Stimulated activated CD4-positive, alpha-beta T cell treated with anti-CD3 and anti-CD28 coated beads, Interleukin-15, amount 100 ng/mL, for 48 hours (primary cell): ENCODE data around the gene PDCD11.
"Not testable (repeated sequence)": the region's sequence is repeated elsewhere in the genome, so short reads cannot be mapped to it uniquely, and the experiment has no call there.

Experiments used
- DNase-seq, 2 donors: peaks; one replicate each; pipeline ENCODE4 v3.0.0-alpha.2; 2020; ENCODE audit warnings: low read depth in 2 of 2

Gene PDCD11

DNA sequence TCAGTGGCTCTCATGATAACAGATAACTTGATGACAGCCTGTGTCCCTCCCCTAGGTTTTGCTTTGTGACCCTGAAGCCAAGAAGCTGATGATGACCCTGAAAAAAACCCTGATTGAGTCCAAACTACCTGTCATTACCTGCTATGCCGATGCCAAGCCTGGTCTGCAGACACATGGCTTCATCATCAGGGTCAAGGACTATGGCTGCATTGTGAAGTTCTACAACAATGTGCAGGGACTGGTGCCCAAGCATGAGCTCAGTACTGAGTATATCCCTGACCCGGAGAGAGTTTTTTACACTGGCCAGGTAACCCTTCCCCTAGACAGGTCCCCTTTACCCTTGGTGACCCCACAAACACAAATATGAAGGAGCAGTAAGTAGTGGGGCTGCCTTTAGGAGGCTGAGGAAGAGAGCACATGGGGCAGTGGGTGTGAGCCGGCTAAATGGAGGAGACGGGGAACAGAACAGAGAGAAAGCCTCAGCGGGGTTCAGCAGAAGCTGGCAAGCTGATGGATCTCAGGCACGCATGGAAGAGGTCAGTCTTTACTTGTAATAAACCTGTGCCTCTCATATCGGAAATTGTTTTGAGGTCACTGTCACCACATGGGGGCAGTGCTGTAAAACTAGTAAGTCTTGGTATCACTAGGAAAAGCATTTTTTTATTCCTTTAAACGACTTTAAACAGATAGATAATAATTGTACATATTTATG is 20.2 kb downstream of the PDCD11 start:
- peak in 1 of 2 donors; percentile 27 for DNase-seq

GRCh38 chr10:103417148-103417469 is 20.7 kb downstream of the PDCD11 start:
- DNase-seq, result not testable (repeated sequence)

- DNase-seq, result no peak
Observed at GRCh38 chr10:103417601-103418000, 21.2 kb downstream of the PDCD11 start.

DNA sequence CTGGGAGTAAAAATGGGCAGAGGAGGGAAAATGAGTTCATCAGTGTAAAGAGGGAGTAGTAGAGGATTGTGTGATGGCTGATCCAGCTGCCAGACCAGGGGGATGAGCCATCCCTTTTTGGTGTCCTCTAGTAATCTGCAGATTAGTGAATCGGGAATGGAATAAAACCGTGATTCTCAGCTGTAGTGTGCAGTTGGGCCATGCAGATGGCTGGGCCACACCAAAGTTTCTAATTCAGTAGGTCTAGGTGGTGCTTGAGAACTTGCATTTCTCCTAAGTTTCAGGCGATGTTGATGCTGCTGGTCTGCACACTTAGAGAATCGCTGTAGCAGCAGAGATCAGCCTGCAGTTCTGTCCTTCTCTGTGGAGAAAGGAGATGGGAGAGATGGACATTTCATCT is 22.7 kb downstream of the PDCD11 start:
- DNase-seq, result no peak

GRCh38 chr10:103423748-103424147 is 27.3 kb downstream of the PDCD11 start:
- DNase-seq, result no peak

DNA sequence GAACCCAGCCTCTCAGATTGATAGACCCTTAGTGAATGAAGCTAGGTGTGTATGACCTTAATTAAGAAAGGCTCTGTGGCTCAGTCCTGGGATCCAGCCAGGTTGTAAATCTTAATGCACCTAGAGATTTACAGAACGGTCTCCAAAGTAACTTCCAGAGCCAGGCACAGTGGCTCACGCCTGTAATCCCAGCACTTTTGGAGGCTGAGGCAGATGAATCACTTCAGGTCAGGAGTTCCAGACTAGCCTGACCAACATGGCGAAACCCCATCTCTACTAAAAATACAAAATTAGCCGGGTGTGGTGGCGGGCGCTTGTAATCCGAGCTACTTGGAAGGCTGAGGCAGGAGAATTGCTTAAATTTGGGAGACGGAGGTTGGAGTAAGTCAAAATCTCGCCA is 31.4 kb downstream of the PDCD11 start:
- DNase-seq, result no peak

DNA sequence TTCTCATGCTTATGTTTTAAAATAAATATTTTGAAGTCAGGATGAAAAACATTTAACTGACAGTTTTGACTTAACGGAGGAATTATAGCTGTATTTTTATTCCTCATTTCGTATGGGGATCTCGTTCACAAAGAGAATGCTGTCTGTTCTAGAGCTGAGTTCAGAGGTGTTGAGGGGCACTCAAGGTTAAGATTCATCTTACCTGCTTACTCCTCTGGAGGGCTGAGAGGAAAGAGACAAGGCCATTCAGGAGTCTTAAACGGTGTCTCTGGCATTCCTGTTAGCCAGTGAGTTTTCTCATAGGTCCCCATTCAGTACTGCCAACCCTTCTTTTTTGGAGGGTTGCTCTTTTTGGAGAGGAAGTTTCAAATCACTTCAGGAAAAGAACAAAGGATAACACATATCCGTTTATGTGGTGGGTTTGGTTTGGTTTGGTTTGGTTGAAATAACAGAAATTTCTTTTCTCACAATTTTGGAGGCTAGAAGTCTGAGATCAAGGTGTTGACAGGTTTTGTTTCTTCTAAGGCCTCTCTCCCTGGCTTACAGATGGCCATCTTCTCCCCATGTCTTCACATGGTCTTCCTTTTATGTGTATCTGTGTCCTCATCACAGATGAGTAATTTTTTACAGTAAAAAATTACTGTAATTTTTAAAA is 32.7 kb downstream of the PDCD11 start:
- no peak for DNase-seq

DNA sequence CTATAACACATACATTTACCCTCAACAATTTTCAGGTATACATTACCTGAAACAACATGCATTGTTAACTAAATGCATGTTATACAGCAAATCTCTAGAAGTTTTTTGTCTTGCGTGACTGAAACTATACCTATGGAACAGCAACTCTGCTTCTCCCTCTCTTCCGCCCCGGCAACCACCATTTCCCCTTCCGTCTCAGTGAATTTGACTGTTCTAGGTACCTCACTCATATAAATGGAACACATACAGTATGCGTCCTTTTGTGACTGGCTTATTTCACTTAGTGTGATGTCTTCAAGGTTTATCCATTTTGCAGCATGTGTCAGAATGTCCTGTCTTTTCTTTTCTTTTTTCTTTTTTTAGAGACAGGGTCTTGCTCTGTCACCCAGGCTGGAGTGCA is 33.2 kb downstream of the PDCD11 start:
- DNase-seq, result no peak

DNA sequence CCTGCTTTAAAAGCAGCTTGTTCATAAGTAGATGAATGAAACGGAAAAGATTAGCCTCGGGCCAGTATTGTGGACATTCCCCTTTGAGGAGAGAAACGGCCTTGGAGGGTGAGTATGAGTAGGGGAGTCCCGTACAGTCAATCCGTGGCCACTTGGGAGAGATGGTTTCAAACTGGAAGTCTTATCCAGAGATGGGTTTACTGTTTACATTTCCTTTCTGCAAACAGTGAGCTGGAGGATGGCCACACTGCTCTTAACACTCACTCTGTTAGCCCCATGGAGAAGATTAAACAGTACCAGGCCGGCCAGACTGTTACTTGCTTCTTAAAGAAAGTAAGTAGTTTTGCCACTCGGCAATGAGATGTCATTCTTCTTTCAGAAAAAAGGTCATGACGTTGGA is 35.5 kb downstream of the PDCD11 start:
- DNase-seq, result no peak

DNA sequence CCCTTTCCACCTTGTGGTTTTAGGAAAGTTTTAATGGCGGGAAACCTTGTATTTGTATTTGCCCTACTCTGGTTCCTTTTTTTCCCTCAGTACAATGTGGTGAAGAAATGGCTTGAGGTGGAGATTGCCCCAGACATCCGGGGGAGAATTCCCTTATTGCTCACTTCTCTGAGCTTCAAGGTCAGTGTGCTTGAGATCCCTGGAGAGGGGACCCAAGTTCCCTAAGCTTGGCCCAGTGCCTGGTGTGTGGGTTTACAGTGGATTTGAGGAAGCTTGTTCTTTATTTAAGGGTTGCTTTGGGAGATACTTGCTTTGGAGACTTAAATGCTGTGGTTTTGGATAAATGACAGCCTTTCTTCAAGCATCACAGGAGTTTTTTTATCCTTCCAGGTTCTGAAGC is 37.4 kb downstream of the PDCD11 start:
- no peak for DNase-seq

DNA sequence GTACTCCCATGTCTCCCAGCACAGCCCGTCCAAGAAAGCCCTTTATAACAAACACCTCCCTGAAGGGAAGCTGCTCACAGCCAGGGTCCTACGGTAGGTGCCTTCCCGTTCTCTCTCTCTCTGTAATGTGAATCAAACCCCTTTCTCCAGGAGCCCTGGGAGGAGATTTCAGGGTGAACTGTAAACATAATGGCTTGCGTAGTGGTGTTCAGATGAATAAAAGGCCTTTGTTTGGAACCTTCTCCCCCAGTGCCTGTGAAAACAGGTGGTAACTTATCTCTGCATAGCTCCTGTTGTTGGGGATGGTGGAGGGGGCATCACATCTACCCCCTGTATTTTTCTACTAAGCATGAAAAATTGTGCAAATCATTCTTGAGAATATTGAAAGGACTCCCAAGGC is 43.4 kb downstream of the PDCD11 start:
- no peak for DNase-seq

GRCh38 chr10:103440416-103440815 is 44.0 kb downstream of the PDCD11 start:
- no peak for DNase-seq

DNA sequence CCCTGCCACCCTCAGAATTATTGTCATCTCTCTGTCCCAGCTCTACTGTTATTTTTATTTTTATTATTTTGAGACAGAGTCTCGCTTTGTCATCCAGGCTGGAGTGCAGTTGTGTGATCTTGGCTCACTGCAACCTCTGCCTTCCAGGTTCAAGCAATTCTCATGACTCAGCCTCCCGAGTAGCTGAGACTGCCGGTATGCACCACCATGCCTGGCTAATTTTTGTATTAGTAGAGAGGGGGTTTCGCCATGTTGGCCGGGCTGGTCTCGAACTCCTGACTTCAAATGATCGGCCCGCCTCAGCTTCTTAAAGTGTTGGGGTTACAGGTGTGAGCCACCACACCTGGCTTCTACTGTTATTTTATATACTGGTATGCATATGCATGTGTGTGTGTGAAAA is 44.8 kb downstream of the PDCD11 start:
- DNase-seq, result no peak

GRCh38 chr10:103441611-103442010 is 45.2 kb downstream of the PDCD11 start:
- DNase-seq, result no peak

- DNase-seq, result no peak
Observed at GRCh38 chr10:103442031-103442461, 45.6 kb downstream of the PDCD11 start.

DNA sequence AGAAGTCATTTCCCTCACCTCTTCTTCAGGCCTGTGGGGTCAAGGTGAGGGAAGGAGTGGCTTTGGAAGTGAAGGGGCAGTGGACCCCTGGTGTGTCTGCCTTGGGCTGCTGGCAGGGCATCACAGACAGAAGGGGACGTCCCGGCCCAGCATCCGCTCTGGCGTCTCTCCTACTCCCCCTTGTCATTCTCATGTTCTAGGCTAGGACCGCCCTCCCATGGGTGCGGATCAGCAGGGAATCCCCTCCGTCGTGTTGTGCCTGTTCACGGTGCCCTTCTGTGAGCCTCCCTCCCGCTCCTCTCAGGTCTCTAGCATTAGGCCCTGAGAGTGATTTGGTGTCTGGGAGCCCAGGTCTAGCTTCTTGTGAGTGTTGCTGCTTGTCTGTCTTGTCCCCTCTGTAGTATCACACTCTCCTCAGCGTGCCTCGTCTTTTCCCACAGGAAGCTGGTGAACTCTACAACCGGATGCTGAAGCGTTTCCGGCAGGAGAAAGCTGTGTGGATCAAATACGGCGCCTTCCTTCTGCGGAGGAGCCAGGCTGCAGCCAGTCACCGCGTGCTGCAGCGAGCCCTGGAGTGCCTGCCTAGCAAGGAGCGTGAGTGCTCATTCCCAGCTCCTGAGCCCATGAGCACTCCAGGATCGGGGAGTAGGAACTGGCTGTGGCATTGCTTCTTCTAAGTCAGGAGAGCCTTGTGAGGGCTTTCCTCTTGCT is 47.2 kb downstream of the PDCD11 start:
- DNase-seq, result no peak

- DNase-seq, result no peak
Observed at GRCh38 chr10:103444478-103444877, 48.1 kb downstream of the PDCD11 start.

DNA sequence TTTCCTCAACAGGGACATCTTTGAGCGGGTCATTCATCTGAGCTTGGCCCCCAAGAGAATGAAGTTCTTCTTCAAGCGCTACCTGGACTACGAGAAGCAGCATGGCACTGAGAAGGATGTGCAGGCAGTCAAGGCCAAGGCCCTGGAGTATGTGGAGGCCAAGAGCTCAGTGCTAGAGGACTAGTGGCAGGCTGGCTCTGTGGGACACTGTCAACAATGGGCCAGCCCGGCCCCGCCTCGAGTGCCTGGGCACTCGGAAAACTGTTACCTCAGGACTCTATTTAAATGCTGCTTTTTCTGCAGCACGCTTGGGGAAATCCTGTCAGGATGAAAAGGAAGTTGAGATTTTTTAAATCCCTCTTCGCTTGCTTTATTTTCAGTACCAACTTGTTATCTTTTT is 48.9 kb downstream of the PDCD11 start:
- no peak for DNase-seq

- no peak for DNase-seq
Observed at GRCh38 chr10:103445767-103446567, 49.5 kb downstream of the PDCD11 start.

DNA sequence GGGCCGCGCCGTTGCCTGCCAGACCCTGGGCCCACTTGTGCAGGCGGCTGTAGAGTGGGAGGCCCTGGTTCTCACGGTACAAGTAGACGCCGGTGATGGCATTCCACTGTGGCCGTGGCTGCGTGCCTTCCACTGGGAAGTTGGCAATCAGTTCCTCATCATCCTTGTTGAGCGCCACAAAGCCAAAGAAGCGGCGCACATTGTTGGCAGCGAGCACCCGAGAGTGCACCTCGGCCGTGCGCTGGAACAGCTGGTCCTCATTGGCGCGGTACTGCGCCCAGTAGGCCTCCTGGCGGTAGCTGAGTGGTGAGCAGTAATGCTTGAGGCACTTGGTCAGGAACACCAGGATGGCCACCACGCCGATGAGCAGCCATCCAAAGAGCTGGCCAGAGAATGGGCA is 50.8 kb downstream of the PDCD11 start:
- no peak for DNase-seq

DNA sequence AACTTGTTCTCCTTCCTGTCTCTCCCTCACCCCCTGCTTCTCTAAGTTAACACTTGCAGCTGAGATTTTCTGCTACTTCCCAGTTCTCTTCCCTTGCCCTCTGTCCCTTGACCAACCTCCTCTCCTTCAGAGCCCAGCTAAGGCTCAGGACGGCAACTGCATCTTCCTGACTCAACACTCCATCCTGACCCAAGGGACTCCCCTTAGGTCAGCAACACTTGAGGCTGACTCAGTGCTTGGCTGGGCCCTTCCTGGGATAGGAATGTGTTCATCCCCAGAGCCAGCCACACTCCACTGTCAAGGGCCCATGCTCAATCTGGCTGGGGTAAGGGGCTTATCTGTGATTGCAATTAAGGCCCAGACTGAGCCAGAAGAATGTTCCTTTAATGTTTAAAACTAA is 52.3 kb downstream of the PDCD11 start:
- no peak for DNase-seq
